ENCODE measurements around the gene BICC1. TPM values are rescaled to one million over a fixed set of nuclear protein-coding genes. Genes with fewer than 3 reads are reported as not detected.
A peak's percentile ranks its signal among the peaks of the same experiment; 100 is the strongest.

Gene BICC1
- total RNA-seq, 1 donor from 2014 or later: 42.1 TPM

DNA sequence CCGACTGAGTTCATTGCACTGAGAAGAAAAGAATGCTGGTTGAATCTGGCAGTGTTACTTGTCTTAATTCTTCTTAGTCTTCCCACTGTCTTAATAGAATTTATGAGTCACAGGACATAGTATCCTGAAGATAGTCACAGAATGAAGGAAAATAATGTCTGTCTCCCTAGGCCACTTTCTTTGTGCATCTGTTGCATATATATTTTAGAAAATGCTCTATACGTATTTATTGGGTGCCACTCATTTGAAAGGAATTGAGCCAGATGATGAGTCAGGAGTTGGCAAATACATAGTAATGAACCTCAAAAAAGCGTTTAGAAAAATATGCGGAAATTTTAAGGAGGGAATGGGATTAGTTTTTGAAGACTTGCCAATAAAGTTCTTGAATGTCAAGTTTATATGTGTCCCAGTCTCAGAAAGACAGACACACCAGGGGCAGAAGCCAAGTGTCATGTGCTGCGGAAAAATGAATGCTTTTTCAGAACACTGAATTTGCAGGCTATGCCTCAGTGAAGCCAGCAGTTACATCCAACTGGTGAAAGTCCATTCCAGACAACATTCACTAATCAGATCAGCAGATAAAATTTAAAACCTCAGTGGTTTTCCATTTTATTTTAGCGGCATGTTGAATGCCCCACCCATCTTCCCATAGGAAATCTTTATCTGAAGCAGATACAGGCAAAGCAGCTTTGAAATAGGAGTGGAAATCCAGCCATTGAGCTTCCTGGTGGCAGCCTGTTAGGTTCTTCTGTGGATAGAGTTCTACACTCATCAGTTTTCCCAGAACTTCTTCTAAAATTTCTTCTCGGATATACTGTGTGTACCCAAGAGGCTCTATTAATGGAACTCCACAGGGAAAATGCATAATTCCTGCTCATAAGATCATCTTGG, 308.4 kb downstream of the BICC1 start:
- intact Hi-C loops (cut with DNase I): no loop called here
- ATAC-seq (no peak), DNase-seq (ENCODE audit: low spot score) (no peak)

DNA sequence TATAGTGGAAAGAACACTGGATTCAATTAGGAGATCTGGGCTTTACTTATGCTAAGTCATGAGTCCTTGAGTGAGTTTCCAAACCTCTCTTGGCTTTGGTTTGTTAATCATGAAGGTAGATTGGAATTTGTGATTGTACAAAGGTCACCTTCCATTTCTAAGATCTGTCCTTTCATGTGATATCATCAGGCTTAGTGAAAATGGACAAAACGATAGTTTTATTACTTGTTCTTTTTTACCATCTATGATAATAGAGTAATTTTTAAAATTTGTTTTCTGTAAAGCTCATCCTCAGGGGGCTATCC, 309.0 kb downstream of the BICC1 start:
- intact Hi-C loops (cut with DNase I): no loop called here
- no peak for ATAC-seq
- DNase-seq (ENCODE audit: low spot score): no peak

DNA sequence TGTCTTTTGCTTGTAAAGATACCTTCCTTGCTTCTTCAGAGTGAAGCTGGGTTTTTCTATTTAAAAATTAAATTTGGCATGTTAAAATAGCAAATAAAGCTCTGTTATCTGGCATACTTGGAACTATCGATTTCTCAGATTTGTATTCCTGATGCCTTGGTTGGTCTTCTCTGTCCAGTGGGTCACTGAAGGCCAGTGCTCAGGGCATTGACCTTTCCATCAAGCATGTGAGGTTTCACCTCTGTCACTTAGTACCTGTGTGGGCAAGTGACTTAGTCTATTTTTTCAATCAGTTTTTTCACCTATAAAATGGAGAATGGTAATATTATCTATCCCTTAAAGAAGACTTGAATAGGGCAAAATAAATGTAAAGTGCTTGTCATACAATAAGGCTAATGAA, 311.3 kb downstream of the BICC1 start:
- ATAC-seq: no peak
- intact Hi-C loops (cut with DNase I): no loop called here

DNA sequence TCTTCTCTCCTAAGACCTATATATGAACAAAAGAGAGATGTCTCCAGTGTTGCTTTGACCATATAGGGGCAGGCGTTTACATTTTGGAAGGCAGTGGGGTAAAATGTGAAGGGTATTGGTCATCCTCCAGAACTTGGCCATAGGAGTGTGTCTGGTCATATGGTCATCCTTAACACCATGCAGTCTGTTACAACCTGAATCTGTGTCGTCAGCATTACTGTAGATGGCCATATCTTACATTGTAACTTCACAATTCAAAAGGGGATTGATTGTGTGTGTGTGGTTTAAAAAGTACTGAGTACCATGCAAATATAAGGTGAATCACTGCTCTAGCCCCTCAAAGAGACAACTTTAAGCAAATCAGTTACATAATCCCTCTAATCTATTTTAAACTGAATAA, 311.7 kb downstream of the BICC1 start:
- intact Hi-C loops (cut with DNase I): no loop called here
- no peak for ATAC-seq
- no peak for DNase-seq (ENCODE audit: low spot score)

More for the DNA sequence above, 311.3 kb downstream of the BICC1 start:
- no peak for DNase-seq (ENCODE audit: low spot score)

DNA sequence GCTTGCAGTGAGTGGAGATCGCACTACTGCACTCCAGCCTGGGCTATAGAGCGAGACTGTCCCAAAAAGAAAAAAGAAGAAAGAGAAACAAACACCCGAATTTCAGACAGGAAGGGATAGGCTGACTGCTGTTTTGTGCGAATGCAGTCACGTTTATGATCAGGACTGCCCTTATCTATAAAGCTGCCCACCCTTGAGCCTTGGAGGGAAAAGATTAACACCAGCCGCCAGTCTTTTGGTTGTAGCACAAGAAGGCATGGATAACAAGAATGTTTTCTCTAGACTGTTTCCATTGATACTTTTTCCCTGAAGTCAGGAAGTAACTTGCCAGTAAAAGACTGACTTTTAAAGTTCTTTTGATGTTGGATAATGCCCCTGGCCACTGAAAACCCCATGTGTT, 314.0 kb downstream of the BICC1 start:
- intact Hi-C loops (cut with DNase I): no loop called here

DNA sequence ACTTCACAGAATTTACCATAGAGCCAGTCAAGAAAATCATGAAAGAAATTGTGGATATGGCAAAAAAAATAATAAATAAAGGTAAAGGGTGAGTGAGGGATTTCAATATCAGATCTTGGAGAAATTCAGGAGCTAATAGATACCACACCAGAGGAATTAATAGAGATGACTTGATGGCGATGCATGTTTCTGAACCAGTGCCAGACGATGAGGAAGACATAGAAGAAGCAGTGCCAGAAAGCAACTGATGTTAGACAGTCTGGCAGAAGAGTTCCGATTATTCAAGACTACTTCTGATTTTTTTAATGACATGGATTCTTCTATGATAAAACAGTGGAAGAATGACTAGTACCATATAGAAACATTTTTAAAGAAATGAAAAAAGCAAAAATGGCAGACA, 314.7 kb downstream of the BICC1 start:
- DNase-seq (ENCODE audit: low spot score) (no peak), ATAC-seq (no peak)
- intact Hi-C loops (cut with DNase I): no loop called here

More for the DNA sequence above, 314.0 kb downstream of the BICC1 start:
- DNase-seq (ENCODE audit: low spot score) (no peak), ATAC-seq (no peak)

DNA sequence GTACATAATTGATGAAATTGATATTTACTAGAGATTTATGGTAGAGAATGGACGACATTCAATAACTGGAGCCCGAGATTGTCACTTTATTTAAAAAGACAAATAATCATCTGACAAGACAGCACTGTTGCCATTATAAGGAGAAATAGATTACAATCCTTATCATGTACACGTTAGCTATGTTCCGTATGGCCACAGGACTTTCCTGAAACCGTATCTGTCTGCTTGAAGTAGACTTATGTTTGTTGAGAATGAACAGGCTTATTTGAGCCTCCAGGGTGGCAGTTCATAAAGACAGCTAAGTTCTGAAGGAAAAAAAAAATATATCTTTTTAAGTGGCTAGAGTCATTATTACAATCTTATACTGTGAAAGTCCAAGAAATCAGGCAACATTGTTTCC, 317.2 kb downstream of the BICC1 start:
- DNase-seq (ENCODE audit: low spot score): no peak
- intact Hi-C loops (cut with DNase I): no loop called here
- ATAC-seq: no peak

DNA sequence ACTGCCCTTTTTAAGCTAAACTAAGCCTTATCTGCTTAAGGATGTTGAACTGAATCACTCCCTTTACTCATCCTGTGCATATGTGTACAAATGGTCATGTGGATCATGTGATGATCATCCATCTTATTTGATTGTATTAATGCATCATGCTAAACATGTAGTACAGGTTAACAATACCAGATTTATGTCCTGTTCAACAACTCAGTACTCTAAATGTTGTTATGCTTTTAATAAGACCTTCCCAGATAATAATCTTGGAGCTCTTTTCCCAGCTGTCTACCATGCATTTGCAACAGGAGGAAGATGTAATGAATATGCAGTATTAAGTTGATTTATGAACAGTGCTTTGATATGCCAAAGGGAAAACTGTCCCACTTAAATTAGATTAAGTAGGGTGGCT, 318.0 kb downstream of the BICC1 start:
- ATAC-seq (no peak), DNase-seq (ENCODE audit: low spot score) (no peak)
- intact Hi-C loops (cut with DNase I): no loop called here

DNA sequence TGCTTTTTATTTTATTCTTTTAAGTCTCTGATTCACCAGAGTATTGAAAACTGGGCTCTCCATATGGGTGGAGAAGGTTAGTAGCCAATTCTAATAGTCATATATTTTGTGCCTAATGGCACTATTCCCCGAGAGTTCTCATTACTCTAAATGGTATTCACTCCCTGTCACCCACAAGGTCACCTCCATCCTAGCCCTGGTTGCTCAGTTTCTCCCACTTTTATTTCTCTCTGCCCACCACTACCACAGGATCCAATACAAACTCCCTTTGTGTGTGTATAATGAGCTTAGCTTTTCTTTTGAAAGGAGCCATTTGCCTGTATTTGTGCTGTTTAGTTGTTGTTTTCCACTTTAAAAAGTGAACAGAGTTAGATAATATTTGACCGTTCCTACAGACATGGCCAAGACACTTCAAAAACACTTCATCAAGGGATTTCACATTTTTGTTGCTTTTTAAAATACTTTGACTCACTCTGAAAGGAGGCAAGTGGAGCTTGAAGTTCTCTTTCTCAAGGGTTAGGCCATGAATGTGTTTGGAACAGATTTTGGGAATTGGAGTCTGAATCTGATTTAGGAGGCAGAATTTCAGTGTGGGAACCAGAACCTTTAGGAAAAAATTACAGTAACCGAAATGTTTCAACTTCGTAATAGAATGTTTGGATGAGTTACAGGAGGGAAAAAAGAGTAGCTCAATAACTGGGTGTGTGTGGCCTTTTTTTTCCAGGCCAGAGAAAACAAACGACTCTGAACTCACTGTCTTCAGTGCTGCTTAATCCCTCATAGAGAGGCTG, 321.3 kb downstream of the BICC1 start:
- DNase-seq (ENCODE audit: low spot score) (no peak), ATAC-seq (peak; percentile 85)
- intact Hi-C loops (cut with DNase I): no loop called here

DNA sequence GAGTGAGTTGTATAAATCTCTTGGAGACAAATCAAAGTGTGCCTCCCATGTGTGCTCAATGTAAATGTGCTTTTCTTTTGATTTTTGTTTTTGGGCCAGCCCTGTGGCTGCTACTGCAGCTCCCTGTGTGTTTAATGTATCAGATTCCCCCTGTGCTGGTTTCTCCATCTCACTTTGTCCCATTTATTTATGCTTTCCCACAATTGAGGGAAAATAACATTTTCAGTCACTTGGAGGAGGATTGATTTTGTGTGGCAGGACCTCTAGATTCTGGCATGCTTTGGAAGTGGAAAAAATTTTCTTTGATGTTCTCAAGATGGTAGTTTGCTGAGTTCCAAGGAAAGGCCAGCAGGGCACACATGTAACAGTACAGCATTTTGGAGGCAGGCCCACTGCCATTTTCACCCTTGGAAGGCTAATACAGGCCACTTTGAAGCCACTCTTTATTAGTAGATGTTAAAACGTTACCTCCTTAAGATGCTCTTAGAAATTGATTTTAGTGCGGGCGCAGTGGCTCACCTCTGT, 323.6 kb downstream of the BICC1 start:
- DNase-seq (ENCODE audit: low spot score): no peak
- intact Hi-C loops (cut with DNase I): no loop called here
- no peak for ATAC-seq

DNA sequence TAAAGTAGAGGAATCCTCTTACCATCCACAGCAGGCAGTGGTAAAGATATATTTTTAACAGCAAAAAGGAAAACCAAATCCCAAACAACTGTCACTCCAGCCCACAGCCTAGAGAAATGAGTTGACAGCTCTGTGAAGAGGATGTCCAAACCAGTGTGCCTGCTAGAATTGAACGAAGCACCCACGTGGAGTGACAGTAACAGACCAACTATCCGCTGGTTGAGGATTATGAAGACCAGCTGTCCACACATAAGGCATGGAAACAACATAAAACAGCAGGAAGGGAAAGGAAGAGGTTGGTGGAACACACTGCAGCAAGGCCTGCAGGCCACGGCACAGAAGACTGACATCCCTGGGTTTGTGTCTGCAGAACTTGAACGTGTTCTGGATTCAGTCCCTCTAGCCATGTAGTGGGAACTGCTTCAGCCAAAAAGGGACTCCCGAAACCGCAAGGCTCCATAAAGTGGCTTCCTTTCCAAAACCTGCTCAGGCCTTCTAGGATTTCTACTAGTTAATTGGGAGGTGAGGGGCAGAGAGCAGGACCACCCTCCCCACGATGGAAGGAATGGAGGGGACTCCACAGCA, 324.4 kb downstream of the BICC1 start:
- ATAC-seq: no peak
- no peak for DNase-seq (ENCODE audit: low spot score)

DNA sequence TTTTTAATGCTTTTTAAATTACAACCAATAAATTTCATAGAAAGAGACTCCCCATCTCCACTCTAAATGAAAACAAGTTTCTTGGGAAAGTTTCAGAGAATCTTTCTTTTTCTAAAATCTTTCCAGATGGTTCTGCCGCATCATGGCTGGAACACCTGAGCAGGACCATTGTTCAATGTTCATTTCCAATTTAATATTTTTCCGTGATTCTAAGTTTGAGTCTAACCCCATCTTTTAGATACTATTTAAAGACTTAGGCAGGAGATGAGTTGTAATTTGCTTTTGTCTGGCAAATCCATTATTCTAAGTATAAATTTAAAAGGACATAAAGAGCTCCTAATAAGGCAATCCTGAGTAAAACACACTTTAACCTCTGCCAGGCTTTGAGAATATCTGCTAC, 325.2 kb downstream of the BICC1 start:
- no peak for DNase-seq (ENCODE audit: low spot score)
- ATAC-seq: no peak
- intact Hi-C loops (cut with DNase I): no loop called here

More for the DNA sequence above, 324.4 kb downstream of the BICC1 start:
- intact Hi-C loops (cut with DNase I): no loop called here

DNA sequence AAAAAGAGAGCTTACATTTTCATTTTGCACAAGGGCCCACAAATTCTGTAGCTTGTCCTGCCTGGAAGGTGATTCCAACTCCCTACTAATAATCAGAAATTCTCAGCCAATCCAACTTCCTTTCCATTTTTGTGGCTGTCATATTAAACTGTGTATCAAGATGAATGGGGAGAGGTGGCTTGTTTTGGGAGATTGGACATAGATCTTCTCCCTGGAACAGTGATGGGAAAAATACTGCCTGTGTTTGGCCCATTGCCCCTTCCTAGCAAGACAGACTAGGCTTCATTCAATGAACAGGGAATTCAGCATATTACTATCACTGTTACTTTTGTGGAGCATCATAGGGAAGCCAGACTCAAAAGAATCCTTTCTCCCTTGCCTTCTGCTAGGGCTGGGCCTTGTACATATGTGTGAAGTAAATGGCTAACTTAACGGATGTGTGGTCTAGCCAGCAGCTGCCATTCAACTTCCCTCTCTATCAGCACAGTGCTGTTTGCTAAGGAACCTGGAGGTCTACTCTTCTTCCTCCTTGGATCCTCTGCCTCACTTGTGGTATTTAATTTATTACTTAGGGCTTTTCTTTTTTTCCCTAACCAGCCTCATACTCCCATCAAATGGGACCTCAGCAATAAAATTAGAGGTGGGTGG, 326.0 kb downstream of the BICC1 start:
- intact Hi-C loops (cut with DNase I): no loop called here
- ATAC-seq: no peak
- no peak for DNase-seq (ENCODE audit: low spot score)

DNA sequence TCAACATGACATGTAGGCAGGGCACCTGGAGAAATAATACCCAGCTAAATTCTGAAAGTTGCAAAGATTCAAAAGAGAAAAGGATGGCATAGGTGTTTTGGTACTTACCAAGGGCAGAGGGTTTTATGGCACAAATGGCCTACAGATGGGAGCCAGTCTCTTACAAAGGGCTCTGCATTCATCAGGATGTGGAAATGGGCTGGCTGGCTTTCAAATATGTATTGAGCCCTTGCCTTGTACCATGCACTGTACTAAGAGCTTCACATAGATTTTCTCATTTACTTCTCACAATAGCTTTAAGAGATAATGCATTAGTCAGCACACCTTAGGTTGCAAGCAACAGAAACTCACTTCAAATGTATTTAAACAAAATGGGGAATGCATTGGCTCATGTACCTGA, 327.1 kb downstream of the BICC1 start:
- DNase-seq (ENCODE audit: low spot score): no peak
- intact Hi-C loops (cut with DNase I): no loop called here
- ATAC-seq: no peak

DNA sequence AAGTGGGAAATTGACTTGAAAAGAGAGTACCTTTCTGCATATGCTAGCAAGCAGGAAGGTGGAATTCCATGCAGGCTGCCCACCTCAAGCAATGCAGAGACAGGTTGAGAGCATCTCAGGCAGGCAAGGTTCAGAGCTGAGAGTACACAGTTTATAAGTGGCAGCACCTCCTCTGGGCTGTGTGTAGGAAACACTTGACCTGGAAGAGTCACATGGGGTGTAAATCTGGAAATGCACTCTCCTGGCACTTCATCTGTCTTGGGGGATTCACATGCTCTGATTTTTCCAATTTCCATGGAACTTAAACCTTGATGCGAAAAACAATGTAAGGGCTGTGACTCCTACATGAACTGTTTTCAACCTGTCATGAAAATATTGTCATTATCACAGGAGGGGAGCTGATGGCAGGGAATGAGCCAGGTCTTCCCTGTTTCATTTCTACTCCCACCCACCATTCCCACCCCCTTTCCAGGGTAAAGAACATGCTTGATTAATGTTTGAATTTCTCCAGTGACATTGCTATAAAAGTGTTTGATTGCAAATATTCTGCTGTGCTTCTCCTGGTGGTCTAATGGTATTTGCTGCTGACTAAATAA, 328.3 kb downstream of the BICC1 start:
- intact Hi-C loops (cut with DNase I): no loop called here
- no peak for ATAC-seq
- DNase-seq (ENCODE audit: low spot score): no peak

DNA sequence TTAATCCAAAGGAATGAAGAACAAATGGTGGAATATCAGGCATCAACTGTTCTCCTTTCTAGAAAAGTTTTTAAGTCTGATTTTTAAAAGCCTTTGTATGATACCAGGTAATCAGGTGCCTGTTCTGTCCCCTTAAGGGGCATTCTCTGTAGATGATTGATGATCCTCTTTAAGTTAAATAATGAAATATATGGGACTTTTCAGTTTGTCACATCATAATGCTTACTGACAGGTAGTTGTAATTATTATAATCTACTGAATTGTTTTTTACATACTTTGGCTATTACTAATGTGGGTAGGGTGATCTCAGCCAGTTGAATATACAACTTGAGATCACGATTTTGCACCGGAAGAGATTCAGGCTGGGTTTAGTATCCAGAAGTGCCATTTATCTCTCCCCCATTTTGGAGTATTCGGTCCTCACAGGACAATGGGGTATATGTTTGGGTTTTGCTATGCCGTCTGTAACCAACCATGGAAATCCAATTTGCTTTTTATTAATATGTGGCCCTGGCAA, 330.2 kb downstream of the BICC1 start:
- ATAC-seq (no peak), DNase-seq (ENCODE audit: low spot score) (no peak)
- intact Hi-C loops (cut with DNase I): no loop called here

DNA sequence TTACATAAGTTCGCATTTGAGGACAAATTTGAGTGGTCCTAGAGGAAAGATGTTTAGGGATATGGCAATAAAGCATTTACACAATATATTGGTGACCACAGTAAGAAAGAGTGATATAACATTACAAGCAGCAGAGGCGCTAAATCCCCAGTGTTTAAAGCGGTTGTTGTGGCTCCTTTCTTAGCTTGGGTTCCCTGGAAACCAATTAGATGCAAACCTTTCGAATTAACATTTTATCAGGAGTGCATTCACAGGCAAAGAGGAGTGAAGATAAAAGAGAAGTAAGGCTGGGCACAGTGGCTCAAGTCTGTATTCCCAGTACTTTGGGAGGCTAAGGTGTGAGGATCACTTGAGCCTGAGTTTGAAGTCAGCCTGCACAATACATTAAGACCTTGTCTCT, 331.1 kb downstream of the BICC1 start:
- ATAC-seq (no peak), DNase-seq (ENCODE audit: low spot score) (no peak)
- intact Hi-C loops (cut with DNase I): no loop called here

DNA sequence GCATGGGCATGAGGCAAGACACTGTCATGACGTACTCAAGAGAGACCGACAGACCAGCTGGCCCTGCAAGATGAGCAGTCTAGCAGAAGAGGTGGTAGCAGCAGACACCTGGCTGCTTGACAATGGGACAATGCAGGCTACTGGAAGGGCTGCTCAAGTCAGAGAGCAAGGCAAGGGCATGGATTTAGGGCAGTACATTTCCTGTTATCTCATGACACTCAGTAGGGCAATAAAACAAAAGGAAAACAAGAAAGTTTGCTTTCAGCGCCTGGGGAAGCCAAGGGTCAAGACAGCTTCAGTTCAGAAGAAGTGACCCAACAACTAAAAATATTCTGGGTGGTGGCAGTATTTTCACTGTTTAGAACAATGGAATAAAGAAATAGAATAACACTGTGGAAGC, 332.0 kb downstream of the BICC1 start:
- no peak for ATAC-seq
- intact Hi-C loops (cut with DNase I): no loop called here
- no peak for DNase-seq (ENCODE audit: low spot score)

DNA sequence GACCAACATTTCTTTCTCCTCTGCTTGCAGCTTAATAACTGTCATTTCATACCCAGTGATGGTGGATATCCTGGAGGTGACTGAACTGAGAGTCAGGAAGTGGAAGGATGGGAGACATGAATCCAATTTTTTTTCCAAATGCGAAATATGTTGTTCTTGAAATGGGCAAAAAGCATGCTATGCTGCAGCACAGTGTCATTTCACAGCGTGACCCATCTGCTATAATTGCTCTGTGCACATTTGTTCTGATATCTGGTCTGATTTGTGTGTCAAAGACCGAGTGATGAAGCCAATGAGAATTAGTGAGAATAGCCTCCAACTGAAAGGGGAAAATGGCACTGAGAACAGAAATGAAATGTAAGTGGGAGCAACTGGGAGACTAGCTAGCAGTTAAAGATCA, 334.2 kb downstream of the BICC1 start:
- ATAC-seq (no peak), DNase-seq (ENCODE audit: low spot score) (no peak)
- intact Hi-C loops (cut with DNase I): no loop called here
